NCI-H1092 treated with DMSO at 0.1 percent for 48 hours (cell line): ENCODE data around the gene SIX1.

ENCODE experiments used
- DNase-seq: peaks from one replicate; lab custom pipeline; 2025; lab: John Stamatoyannopoulos, UW

SIX1 gene

DNA sequence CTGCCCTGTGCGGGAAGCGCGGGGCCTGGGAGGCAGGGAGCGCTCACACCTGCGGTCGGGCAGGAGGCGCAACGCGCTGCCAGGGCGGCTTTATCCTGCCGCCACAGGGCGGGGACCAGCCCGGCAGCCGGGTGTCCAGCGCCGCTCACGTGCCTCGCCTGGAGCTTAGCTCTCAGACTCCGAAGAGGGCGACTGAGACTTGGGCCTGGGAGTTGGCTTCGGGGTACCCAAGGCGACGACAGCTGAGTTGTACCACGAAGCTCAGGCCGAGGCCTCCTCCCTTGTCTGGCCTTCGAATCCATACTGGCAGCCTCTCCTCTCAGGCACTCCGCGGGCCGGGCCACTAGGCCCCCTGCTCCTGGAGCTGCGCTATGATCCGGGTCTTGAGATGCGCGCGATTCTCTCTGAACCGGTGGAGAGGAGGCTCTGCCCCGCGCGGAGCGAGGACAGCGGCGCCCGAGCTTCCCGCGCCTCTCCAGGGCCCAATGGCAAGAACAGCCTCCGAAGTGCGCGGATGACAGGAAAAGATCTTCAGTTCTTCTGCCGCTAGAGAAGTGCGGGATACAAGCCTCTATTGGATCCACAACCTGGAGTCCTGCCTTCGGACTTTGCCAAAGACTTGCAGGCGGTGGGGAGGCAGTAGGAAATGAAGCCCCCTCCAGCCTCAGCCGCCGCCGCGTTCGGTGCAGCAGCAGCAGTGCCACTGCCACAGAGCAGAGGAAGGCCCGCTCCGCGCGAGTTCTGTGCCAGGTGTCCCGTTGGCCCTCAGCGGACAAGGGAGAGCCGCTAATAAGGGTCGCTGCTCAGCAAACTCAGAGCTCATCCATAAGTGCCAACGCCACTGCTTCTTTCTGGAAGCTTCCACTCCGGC is 6.8 kb downstream of the SIX1 start:
- no peak for DNase-seq

DNA sequence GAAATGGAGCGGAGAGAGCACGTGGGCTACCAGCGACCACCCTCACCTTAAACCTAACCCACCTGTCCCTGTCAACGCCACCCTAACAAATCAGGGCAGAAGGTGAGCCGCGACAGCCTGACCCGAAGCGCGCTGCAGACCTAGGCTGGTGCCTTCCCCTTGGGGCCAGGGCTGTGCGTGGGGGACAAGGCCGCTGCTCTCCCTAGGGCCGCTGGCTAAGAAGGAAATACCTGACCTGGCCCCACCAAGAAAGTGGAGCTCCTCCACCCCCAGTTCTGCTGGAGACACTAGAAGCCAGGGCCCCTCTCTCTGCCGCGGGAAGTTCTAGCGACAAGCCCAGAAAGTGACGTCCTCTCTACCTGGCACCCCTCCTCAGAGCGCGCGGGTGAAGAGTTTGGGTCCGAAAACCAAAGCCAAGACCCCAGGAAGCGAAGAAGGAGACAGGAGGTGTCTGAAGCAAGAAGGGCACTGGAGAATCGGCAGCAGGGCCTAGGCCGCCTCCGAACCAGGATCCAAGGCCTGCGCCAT is 7.5 kb downstream of the SIX1 start:
- DNase-seq = no peak

DNA sequence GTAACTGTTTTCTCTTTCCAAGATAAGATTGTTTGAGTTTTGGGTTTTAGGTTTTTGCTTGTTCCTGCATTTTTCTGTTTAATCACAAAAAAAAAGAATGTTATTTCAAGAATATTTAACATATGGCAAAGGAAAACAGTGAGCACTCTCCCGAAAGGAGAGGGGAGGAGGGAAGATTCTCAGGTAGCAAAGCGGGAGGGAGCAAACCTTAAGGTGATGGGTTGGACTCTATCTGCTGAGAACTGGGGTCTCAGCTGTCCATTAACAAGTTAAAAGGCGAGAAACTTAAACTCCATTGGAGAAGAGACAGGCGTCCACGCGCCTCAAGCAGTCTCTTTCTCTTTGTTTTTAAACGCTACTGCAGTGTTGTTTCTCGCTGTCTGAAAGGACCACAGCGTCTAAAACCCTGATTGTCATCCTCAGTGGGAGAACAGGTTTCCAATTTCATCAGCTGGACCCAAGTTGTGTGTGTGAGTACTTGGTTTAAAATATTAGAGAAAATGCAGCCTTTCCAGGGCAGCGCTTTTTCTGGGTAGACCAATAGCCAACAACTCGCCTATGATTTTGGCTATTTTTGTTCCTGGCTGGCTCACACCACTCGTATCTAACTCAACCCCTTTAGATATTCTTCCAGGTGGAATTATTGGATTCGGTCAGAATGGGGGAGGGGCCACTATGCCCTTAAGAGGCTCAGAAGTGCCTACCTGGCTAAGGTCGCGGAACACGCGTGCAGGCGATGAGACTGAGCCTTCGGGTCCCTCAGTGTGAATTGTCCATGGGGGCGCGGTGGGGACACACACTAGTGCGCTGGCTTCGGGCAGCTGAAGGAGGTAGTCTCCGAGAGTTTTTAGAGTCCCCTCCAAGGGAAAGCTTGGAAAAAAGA is 8.2 kb downstream of the SIX1 start:
- DNase-seq = no peak

DNA sequence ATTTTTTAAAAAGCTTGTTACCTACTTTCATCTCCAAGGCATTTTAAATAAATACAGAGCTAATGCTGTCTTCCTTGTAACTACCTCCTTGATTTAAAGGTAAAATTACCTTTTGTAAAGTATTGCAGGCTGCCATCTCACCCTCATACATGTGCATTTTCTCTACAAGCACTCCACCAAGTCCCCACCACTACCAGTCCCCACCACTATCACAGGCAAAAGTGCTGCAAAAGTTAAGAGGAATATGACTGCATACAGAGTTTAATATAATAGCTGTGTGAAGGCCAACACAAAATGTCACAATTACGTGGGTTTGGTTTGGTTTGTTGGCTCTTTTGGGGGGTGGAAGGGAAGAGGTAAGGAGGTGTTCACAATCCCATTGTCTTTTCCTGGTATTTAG is 9.6 kb downstream of the SIX1 start:
- no peak for DNase-seq

DNA sequence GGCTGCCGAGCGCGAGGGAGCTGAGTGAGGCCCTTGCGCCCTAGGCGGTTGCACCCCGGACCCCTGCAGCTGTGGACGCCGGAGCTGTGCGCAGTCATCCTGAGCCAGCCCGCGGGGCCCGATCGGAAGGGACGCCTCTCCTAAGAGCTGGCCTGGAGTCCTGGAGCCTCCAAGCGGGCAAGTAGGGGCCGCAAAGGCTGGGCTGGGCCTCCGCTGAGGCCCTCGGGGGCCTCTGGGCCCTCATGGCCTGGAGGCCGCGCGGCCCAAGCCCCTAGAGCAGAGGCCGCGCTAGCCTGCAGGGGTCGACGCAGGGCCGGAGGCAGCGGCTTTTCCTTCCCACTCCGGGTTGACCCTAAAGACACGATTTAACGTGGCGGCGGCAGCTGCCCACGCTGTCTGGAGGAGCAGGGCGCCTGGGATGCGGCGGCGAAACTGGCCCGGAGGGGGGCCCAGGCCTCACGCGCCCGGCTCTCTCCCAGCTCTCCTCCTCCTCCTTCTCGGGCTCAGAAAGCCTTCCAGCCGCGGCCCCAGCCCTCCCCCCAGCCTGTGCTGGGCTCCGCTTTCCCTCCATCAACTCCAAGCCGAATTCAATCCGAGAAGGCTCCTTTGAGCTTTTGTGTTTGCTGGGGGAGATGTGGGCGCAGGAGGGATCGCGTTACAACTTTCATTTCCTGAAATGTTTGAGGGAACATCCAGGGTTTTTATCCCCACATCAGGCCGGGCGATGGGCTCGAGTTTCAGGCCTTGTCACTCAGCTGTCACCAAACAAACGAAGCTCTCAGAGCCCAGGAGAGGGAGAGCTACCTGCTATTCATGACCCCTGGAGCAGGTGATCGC is 11.6 kb downstream of the SIX1 start:
- no peak for DNase-seq

DNA sequence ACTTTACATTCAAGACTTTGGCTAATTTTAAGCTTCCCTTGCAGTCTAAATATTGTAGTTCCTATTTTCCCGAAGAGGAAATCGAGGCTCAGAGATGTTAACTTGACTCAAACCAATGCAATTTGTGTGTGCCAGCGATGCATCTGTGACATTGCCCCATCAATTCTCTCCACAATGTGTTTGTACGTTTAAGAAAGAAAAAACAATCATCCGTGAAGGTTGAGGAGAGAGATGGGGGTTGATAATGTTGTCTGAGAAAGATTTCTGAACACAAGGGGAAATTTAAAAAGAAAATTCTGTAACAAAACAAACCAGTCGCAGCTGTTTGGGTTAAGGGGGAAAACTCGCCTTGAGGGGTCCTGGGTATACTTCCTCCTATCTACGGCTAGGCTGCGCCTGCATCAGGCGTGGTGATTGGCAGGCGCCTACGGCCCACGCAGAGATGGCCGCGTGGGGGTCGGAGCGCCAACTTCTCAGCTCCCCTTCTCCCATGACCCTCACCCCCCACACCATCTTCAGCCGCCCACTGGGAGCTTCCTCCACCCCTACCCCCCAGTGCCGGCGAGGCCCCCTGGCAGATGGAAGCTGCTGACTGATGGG is 12.3 kb downstream of the SIX1 start:
- no peak for DNase-seq

DNA sequence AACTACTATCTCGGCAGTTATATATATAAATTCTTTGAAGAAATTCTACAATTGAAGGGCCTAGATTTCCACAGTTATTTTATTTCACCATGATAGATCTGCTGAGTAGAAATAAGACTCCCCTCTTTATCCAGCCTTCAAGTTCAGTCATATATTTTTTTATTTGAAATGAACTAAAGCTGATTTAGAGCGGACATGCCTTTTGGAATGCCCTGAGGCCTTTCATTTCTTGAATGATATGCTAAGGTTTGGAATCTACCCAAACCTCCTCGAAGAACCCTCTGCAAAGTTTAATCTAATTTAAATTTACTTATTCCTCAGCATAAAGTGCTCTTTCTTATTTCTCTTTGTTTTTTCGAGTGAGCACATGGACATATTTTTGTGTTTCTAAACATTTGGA is 15.1 kb downstream of the SIX1 start:
- DNase-seq = no peak

DNA sequence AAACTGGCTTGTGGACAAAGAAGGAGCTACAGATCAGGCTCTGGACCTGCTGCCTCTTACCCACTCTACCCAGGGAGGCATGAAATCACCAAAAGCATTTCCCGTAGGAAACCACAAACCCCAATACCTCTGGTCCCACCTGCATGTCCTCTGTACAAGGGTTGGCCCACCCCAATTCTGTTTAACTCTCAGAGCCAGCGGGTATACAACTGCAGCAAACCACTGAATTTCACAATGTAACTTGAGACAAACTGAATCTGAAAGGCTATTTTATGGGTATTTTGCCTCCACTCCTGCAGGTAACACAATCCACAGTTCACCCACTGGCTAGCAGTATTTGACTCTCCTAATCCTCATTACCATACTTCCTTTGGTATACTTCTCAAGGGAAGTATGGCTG is 16.5 kb downstream of the SIX1 start:
- DNase-seq = no peak

DNA sequence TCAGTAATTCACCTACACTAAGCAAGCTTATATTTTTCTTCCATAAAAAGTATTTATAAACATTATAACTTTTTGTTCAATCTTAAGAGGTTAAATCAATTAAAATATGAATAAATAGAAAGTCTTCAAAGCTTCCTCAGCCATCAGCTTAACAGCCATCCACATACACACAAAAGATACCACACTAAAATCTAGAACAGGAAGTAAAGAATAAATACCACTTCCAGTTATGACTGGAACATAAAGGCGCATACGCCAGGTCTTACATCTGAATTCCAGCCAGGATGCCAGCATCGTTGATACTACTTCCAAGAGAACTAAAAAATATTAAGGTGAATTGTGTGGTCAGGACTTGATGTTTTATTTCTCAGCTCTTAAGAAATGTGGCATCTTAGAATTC is 17.0 kb downstream of the SIX1 start:
- DNase-seq = no peak

DNA sequence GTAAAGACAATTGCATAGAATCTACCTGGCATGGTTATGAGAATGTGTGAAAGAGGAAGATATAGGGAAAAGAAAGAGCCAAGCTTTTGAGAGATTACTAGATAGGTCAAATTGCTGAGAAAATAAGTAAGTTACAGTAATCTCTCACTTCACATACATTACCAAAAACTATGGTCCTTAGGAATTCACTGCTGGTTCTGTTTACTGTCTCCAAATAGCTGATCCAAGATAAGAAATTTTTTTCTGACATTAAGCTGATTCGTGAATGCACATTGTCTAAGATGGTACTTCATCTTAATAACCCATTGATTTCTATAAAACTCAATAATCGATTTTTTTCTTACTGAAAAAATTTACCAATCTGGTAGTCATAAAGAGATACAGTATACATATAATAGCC is 17.4 kb downstream of the SIX1 start:
- DNase-seq = no peak

DNA sequence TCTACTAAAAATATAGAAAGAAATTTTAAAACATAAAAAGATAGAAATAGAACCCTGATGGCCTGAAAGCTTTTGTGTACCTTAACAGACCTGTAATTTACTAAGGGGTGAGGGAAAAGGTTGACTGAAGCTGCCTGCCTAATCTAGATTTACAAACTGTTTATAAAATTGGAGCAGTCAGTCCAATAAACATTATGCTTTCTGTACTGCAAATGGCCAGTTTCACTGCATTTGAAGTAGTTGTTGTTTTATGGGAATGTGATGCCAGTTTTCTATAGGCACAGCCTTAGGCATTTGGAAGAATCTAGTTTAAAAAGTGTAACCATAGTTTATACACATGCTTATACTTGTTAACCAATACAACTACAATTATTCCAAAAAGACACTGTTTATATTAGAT is 19.1 kb downstream of the SIX1 start:
- no peak for DNase-seq

DNA sequence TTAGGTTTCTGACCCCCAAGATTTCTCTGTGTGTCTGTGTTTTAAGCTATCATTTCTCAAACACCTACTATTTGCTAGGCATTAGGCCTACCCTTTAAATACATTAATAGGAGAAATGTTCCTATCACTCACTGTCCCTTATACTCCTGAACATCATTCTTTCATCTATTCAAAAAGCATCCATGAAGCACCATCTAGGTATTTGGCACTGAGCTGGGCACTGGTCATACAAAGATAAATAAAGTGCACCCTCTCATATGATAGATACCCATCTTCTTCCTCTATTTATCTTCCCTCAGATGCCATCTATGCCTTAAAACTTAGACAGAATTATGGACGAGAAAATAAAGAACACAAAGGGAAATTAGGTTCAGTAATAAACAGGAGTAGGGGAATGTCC is 20.4 kb downstream of the SIX1 start:
- DNase-seq = no peak

DNA sequence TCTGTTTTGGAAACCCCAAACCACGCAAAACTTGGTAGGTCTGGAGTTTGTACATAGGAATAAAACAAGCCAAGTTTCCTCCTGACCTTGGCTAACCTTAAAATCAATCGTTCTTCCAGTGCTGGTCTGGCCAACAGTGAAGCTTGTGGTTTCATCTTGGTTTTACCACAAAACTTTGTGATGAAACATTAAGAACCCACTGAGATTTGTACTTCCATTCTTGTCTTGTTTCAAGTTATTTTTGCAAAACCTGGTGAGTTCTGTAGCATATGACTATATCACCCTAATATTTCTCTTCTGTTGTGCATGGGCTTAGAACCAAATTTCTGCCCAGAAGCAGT is 26.4 kb downstream of the SIX1 start:
- DNase-seq = no peak

DNA sequence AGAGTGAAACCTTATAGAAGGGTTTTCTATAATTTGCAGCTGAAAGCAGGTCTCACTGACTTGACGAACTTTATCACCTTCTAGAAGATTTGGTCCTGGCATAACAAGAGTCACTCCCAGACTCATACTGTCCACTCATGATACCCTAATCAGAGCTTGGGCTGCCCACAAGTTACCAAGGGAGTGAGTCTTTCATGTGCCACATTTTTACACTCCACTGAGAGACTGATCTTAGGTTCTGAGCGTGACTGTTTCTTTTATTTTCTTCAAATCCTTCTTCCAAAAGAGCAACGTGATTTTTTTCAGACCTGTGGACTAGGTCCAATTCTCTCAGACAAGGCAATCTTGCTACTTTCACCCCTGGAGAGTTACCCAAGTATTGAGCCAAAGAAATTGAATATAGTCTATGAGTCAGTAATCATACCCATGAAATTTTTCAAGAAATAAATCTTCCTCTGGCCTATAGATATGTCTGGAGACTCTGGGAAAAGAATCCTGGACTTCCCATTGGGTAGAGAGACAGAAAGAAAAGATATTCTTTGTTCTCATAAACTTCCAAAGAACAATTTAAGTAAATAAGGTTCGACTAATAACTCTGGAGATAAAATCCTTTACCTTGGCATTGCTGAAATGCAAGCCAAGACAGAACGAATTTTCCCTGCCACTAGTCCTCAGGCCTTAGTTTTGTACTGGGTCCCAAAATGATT is 26.9 kb downstream of the SIX1 start:
- DNase-seq = no peak

DNA sequence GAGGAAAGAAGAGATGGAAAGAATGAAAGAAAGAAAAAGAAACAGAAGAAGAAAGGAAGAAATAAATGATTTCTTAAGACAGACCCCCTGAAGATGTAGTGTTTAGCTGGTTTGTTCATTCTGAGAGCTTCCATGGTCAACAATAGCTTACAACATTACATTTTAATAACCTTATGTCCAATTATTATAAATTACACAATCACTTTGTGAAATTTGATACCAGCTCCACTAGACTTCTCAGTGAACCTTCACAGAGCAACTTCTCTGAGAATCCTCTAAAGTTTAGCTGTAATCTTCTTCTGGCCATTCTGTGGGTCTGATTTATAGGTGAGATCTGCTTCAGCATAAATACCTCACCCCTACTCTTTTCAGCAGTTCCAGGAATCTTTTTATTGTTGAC is 27.9 kb downstream of the SIX1 start:
- no peak for DNase-seq

DNA sequence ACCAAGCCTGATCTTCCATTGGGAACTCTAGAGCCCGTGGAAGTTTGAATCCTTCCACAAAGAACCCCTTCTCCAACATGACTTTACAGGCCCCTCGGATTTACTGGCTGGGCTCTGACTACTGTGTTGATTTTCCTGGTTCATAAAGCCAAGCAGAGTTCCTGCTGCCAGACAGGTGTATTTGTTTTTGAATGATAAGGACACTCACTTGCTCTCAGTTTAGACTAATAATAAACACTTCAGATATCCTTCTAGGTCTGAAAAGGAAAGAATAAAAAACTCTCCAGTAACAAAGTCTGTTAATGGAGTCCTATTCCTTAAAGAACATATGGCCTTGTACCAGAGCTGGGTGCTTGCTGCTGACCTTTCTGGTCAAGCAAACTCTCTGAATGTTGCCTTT is 31.0 kb downstream of the SIX1 start:
- DNase-seq = peak; percentile 97

DNA sequence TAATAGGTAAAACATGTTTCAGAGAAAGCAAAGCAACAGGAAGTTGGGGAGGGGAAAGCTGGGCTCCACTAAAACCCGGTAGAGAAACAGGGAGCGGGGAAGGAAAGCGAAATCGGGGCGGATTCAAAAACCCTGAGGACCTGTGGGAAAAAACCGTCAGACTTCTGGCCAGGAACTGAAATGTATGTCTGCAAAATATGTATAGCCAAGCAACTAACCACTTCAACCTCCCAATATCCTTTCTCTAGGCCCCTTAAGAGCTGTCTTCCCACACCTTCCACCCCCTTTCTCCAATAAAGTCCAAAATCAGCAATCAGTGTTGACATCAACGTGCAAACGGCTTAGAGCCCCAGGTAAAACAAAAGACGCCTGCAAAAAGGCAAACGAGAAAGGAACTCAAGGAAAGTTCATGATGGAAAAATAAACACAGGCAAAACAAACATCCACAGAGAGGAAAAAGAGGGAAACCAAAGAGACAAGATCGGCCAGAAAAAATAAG is 32.8 kb downstream of the SIX1 start:
- peak; percentile 20 for DNase-seq

DNA sequence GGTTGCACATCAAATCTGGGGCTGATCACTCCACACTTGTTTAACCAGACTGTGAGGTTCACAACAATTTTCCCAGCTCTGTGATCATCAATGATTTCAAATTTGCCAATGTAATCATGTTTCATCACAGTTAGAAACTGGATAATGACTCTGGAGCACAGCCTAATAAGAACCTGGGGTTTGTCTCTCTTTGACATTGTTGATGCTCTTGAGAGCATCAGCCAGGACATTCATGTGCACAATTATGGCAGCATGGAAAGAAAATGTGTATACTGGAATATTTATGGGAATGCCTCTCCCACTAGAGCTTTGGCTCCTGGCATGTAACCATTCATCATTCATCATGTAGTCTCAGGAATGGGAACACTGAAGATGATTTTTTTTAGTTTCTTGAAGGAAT is 47.0 kb downstream of the SIX1 start:
- DNase-seq = no peak

DNA sequence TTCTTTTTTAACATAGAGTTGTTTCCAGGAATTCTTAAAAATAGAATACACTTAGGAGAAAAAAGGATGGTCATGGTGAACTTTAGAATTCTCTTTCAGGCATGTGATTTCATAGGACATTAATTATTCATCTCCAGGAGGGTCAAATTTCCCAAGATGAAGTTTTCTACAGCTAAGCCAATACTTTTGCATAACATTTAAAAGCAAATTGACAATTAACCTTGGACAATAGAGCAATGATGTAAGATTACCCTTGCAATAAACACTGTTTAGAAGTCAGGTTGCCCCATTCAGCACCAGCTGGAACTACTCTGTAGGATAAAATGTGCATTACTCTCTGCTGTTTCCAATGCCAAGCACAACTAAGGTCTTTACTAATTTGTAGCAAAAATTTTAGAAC is 49.5 kb downstream of the SIX1 start:
- DNase-seq = no peak

DNA sequence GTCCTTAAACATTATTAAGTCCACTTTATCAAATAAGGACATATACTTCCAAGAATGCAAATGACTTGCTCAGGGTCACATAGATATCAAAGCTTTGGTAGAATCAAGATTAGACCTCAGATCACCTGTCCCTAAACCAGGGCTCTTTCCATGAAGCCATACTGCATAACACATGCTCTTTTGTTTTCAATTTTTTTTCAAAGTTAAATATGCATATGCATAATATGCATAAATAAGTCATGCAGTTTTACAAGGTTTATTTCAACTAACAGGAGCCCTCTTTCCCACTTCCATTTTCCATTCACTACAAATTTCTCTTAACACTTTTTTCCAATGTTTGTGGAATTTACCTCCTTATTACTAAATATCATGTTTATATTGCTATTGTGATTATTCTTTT is 53.1 kb downstream of the SIX1 start:
- no peak for DNase-seq

DNA sequence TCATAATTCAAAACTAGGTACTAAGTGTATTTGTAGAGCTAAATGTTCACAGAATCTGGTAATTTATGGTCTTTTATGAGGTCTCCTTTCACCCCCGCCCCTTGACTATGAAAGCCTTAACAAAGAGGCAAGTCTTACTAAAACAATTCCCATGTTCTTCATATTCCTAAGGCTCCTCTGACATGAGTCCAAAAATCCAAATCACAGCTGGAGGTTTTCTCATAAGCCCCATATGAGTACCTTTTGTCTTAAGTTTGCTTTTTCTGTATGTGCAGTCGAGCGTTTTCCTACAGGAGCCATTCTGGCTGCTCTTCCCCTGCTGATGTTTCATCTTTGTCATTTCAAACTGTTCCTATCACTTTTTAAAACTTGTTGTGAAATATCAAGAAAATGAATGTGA is 55.2 kb downstream of the SIX1 start:
- peak; percentile 57 for DNase-seq
